Fibroblast of the conjunctiva (primary cell): ENCODE data around the gene TMA7B.
"Not testable (repeated sequence)": the region's sequence is repeated elsewhere in the genome, so short reads cannot be mapped to it uniquely, and the experiment has no call there.

Experiments
- DNase-seq: peaks from one replicate; pipeline ENCODE4 v3.0.0-alpha.2; 2010; ENCODE audit warnings: low read depth

The TMA7B gene

GRCh38 chr22:39983346-39983745 is 23.1 kb downstream of the TMA7B start:
- no peak for DNase-seq

DNA sequence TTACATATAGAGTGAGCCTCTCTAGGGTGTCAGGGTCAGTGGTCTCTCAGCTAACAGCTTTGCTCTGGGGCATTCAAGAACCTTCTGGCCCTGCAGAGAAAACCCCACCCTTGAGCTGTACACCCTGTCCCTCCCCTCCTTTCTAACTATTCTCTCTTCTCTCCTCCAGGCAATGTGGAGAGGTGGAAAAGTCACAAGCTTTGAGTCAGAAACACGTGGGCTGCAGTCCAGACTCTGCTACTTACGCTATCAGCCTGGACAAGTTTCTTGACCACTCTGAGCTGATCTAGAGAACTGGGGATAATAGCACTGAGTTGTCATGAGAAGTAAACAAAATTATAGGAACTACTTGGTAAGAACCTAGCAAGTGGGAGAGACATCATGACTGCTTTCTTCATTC is 23.8 kb downstream of the TMA7B start:
- DNase-seq: no peak

- no peak for DNase-seq
Observed at GRCh38 chr22:39984746-39985145, 24.5 kb downstream of the TMA7B start.

DNA sequence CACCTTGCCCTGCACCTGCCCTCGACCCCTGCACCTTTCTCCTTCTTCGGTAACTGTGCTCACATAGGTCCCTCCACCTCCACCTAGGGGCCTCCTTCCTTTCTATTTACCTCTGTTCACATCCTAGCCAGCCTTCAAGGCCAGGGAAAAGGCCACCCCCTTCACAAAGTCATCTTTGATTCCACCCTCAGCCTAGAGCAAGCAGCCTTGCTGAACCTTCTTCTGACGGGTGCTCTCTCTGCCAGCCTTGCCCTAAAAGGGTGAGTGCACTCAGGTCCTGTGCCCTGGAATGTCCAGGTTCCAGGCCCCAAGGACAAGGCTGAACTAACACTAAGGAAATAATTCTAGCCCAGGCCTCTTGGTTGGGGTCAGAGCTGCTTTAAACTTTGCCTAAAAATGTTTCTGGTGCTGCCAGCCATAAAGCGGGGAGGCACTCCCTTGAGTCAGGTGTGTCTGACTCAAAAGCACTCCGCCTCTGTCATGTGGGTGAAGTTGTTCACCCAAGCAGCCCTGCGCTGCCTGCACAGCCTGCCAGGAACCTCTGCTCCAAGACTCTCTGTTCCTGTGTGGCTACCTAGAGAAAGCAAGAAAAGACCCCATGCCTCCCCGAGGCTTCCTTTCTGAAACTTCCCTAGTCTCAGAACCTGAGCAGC is 25.3 kb downstream of the TMA7B start:
- no peak for DNase-seq

- no peak for DNase-seq
Observed at GRCh38 chr22:39988386-39989114, 28.4 kb downstream of the TMA7B start.

GRCh38 chr22:39989633-39990032 is 29.4 kb downstream of the TMA7B start:
- no peak for DNase-seq

DNA sequence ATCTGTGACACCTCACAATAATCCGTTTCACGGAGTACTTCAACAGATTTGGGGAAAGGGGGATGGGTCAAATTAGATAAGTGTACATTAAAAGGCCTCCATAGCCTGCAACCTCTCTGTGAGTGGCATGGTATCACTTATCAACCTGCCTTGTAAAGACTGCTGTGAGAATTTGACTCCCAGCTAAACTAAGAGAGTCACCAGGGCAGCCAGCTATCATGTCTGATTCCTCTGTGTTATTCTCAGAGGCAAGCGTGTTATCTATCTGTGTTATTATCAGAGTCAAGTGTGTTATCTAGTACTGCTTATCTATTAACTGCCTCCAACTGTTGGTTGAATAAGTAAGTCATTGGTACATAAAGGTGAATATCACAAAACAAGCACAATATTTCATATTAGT is 30.5 kb downstream of the TMA7B start:
- DNase-seq: no peak

- DNase-seq: no peak
Observed at GRCh38 chr22:39991159-39991860, 31.1 kb downstream of the TMA7B start.

DNA sequence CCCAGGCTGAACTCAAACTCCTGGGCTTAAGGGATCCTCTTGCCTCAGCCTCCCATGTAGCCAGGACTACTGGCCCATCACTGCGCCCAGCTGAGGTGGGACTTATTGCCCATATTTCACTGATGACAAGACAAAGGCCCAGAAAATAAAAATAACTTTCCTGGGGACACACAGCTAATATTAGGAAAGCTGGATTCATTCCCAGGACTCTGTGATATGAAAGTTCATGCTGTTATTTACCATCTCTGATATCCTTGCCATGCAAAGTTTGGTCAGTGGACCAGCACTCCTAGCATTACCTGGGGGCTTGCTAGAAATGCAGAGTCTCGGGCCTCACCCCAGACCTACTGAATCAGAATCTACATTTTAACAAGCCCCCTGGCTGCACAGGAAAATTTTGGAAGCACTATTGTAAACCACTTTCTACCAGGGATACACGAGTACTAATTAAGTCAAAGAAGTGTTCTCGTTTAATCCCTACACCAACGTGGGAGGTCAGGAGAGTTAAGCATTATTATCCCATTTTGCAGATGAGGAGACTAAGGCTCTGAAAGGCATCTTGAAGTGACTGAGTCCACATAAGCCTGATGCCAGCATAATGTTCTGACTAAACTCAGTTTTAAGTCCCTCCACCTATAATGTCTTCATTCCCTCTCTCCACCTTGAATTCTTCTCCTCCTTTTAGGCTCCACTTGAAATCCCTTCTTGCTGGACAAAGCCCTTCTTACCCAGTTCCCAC is 32.1 kb downstream of the TMA7B start:
- DNase-seq: no peak

- DNase-seq: not testable (repeated sequence)
Observed at GRCh38 chr22:39992894-39993293, 32.7 kb downstream of the TMA7B start.

DNA sequence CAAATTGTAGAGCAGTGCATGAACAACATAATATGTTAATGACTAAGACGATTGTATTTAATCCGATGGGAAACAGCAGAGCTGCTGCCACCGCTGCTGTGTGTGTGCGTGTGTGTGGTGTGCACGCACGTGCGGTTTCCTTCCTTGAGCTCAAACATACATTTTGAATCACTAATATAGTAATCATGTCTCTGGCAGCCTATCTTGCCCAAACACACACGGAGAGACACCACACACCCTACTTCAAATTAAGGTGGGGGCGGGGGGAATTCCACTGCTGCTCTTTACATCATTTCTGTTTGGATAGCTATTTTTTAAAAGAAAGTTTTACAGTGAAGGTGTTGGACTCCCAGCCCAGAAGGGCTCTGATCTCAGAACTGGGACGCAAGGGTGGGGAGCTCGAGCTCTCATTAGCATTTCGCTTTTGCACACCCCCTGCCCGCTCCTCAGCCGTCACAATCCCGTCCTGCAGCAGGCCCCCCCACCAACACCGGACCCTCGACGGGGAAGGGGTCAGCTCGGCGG is 33.9 kb downstream of the TMA7B start:
- no peak for DNase-seq

GRCh38 chr22:39994566-39995392 is 34.6 kb downstream of the TMA7B start, which contains the start of gene FAM83F:
FAM83F (plus strand) TSS chr22:39994954; CDS start chr22:39995043, 89 bp downstream.
- DNase-seq: no peak

DNA sequence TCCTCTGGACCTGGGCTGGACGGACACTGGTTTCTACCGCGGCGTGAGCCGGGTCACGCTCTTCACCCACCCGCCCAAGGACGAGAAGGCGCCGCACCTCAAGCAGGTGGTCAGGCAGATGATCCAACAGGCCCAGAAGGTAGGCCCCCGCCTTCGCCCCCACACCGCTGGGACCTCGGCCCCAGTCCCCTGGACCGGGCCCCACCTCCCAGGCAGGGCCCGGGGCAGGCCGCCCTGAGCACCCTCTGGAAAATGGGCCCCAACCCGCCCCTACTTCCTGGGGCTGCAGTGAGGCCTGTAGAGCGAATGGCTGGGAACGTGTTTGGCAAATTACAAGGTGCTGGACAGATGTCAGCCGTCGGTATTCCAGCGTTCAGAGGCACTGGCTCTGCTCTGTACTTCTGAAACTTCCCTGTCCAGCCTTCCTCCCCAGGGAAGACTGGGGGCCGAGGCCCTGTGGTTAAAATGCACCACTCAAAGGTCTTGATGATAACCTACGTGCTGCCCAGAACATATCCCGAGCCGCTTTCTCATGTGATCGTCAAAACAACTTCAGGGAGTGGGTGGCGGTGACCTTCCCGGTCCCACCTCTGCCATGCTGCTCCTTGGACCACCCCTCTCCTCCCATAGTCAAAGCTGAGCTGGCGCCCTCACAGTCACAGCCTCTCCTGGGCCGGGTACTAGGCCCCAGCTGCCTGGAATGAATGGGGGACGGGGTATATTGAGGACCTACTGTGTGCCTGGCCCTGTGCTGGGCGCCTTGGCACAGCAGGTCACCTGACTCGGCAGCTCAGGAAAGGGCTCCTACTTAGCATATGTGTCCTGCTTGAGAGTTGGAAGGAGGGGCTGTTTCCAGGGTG is 35.4 kb downstream of the TMA7B start:
- no peak for DNase-seq

- DNase-seq: no peak
Observed at GRCh38 chr22:39996732-39997131, 36.5 kb downstream of the TMA7B start.

DNA sequence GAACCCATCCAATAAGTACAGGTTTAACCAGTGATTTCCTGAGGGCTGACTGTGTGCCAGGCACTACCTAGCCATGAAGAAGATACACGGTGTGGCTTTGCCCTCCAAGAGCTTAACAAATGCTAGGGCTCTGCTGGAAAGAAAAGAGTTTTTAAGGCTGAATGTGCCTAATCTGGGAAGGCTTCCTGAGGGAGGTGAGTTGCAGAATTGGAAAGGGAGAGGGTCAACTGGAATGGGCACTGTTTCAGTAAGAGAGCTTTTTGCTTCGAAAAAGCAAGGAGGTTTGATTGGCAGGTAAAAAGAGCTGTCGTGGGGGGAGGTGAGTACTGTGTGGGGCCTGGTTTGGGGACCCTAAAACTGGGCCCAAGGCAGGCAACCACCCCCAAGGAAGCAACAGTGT is 37.2 kb downstream of the TMA7B start:
- DNase-seq: no peak

DNA sequence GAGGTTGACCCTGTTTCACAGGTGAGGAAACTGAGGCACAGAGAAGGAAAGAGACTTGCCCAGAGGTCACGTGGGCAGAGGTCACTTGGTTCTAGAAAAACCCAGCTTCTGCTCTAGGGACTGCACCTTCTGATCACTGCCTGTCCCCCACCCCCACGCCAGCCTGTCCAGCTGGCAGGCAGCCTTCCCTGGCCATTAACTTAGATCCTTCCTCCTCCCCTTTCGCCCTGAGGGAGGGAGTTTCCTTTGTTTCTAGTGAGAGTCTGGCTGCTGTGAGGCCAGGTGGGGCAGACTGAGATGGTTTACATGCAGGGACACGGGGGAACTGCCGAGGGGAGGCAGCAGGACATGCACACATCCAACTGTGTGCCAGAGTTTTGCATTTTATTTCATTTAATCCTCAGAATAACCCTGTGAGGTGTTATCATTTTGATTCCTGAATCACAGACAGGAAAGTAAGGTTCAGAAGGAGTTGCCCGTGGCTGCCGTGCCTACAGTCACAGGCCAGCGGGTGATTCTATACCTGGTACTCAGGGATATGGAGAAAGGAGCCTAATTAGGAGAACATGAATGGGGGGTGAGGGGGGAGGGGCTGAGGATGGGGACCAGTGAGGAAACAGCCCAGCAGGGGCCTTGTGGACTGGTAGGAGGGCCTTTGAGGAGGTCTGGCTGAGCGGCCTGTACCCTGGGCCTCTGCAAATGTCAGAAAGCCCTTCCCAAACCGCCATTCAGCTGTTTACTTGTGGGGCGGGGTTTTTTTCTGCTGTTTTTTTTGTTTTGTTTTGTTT is 37.9 kb downstream of the TMA7B start:
- DNase-seq: no peak

DNA sequence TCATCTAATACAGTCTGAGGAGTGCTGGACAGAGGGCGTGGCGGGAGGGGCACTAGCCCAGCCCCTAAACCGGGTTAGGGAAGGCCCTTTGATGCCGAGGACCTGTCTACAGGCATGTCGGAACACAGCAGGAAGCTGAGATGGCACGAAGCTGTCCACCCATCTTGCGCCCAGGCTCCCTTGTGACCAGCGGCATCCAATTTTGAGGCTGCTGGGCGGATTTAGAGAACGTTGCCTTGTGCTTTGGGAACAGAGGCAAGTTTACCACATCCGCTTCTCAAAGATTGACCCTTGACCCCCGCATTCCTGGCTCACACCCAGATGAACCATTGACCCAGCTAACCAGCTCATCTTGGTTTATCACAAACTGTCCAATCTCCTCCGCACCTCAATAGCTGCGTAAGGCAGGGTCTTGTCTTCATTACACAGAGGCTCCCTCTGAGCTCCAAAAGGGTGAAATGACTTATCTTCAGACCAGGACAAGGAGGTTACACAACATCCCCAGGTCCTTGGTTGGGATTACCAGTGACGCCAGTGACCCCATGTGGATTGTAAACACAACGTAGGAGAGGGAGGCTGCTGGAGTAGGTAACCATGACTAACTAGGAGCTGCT is 39.1 kb downstream of the TMA7B start:
- DNase-seq: no peak

DNA sequence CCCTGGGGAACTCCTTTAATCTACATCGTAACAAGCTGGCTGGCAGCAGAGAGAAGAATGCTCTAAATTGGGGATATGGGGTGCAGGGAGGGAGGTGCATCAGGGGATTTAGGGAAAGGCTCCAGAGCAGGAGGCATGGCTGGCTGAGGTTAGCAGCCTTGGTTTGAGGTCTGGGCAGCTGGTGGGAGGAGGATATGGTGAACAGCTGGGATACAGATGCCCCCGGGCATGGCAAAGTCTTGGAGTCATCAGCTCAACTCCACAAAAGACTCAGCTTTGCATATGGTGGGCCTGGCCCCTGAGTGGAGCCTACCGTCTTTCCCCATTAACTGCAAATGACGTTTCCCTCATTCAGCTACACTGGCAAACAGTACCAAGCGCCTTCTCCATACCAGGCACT is 40.0 kb downstream of the TMA7B start:
- DNase-seq: no peak

DNA sequence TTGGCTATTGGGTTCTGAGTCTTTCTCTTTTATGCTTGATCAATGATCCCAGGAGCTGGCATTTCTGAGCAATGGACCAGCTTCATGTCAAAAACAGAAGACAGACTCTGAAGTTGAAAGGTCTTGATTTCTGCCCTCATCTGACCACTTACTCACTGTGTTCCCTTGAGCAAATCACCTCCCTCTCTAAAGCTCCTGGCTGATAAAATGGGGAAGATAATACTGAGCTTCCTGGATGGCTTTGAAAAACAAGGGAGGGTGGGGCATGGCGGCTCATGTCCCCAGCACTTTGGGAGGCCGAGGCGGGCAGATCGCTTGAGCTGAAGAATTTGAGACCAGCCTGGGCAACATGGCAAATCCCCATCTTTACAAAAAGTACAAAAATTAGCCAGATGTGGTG is 40.9 kb downstream of the TMA7B start:
- DNase-seq: no peak
